Neural progenitor cell (in vitro differentiated cells): ENCODE results near the gene LPCAT4. TPM values are rescaled to one million over a fixed set of nuclear protein-coding genes. Genes with fewer than 3 reads are reported as not detected.
A peak's percentile ranks its signal among the peaks of the same experiment; 100 is the strongest.
"Not testable (repeated sequence)": the region's sequence is repeated elsewhere in the genome, so short reads cannot be mapped to it uniquely, and the experiment has no call there.

ENCODE experiments used
- DNase-seq: peaks from one replicate; pipeline ENCODE4 v3.0.0-alpha.2; 2016; ENCODE audit warnings: low spot score
- H2AFZ ChIP-seq: fragments of 200-600 bp; sonication (generic); replicated peaks from 2 replicates; pipeline ENCODE4 v1.6.1; 2016; ENCODE audit warnings: antibody characterized with exemption
- H3F3A ChIP-seq: fragments of 200-600 bp; sonication (generic); 2 replicates; pipeline ENCODE4 v1.6.1; 2016; ENCODE audit warnings: antibody characterized with exemption, low read depth
- H3K27ac ChIP-seq: fragments of 200-600 bp; sonication (generic); 2 replicates; pipeline ENCODE4 v1.5.1; 2016; ENCODE audit warnings: mild to moderate bottlenecking
- H3K27me3 ChIP-seq: fragments of 200-600 bp; sonication (generic); 2 replicates; pipeline ENCODE4 v1.6.1; 2016; ENCODE audit warnings: mild to moderate bottlenecking, moderate library complexity
- H3K36me3 ChIP-seq: fragments of 200-600 bp; sonication (generic); 2 replicates; pipeline ENCODE4 v1.5.1; 2016
- H3K4me1 ChIP-seq: fragments of 200-600 bp; sonication (generic); 2 replicates; pipeline ENCODE4 v1.6.1; 2016; ENCODE audit warnings: mixed run types
- H3K4me2 ChIP-seq: fragments of 200-600 bp; sonication (generic); 2 replicates; pipeline ENCODE4 v1.6.1; 2016
- H3K4me3 ChIP-seq: fragments of 200-600 bp; sonication (generic); 2 replicates; pipeline ENCODE4 v1.5.1; 2016
- H3K79me2 ChIP-seq: fragments of 200-600 bp; sonication (generic); 2 replicates; pipeline ENCODE4 v1.6.1; 2016; ENCODE audit warnings: low read depth
- H3K9ac ChIP-seq: fragments of 200-600 bp; sonication (generic); 2 replicates; pipeline ENCODE4 v1.6.1; 2016
- H3K9me3 ChIP-seq: fragments of 200-600 bp; sonication (generic); 2 replicates; pipeline ENCODE4 v1.5.1; 2016; ENCODE audit warnings: low read depth
- H4K20me1 ChIP-seq: fragments of 200-600 bp; sonication (generic); 2 replicates; pipeline ENCODE4 v1.6.1; 2016; ENCODE audit warnings: low read depth
- H3K27ac Mint-ChIP-seq: 3 replicates; pipeline ENCODE4 v1.8.0; 2021; ENCODE audit warnings: mixed read lengths
- H3K27me3 Mint-ChIP-seq: 2 replicates; pipeline ENCODE4 v1.8.0; 2022; ENCODE audit warnings: low read depth, mild to moderate bottlenecking, inconsistent platforms, moderate library complexity, mixed read lengths; ENCODE audit not compliant: insufficient read depth
- H3K36me3 Mint-ChIP-seq: 3 replicates; pipeline ENCODE4 v1.8.0; 2021; ENCODE audit warnings: mixed read lengths
- H3K4me1 Mint-ChIP-seq: 3 replicates; pipeline ENCODE4 v1.8.0; 2021; ENCODE audit warnings: mixed read lengths
- H3K4me3 Mint-ChIP-seq: 3 replicates; pipeline ENCODE4 v1.8.0; 2021; ENCODE audit warnings: mild to moderate bottlenecking, moderate library complexity, mixed read lengths
- H3K9me3 Mint-ChIP-seq: 3 replicates; pipeline ENCODE4 v1.8.0; 2020; ENCODE audit warnings: mixed read lengths
- EZH2 ChIP-seq: fragments of 200-600 bp; sonication (generic); IDR thresholded peaks from 2 replicates; pipeline ENCODE4 v1.6.1; 2017; ENCODE audit warnings: antibody characterized with exemption, mild to moderate bottlenecking, moderate library complexity
- EZH2phosphoT487 ChIP-seq: fragments of 200-600 bp; sonication (generic); IDR thresholded peaks from 2 replicates; pipeline ENCODE4 v1.6.1; 2017; ENCODE audit warnings: antibody characterized with exemption
- total RNA-seq: library from RNA; depleted of rRNA; stranded (reverse); fragments of >200 nt; gene quantifications from 2 replicates; pipeline ENCODE4 v1.2.3, GENCODE V29; 2015; ENCODE audit warnings: low replicate concordance
- TF ChIP-seq, protein P1 (sequence below): fragments of 200-600 bp; sonication (generic); IDR thresholded peaks from 2 replicates; pipeline ENCODE4 v1.5.1; 2017; ENCODE audit warnings: antibody characterized with exemption, mild to moderate bottlenecking

The LPCAT4 gene
- total RNA-seq, 1 donor from 2014 or later = 35.1 TPM

- Mint-ChIP-seq H3K27me3 (peaks cover 5% of the 10 kb centered on the region), H3K4me3 (no peak overlapping the region), H3K36me3 (no peaks in the 10 kb centered on the region), H3K9me3 (no peaks in the 10 kb centered on the region), H3K4me1 (no peaks in the 10 kb centered on the region), H3K27ac (no peak overlapping the region)
- Histone ChIP-seq H3K4me1 (no peaks in the 10 kb centered on the region), H3K4me2 (no peak overlapping the region), H2AFZ (no peak overlapping the region), H3K4me3 (no peak overlapping the region), H3K9me3 (no peaks in the 10 kb centered on the region), H3K36me3 (no peaks in the 10 kb centered on the region), H3K27me3 (no peaks in the 10 kb centered on the region), H4K20me1 (no peaks in the 10 kb centered on the region), H3F3A (peaks cover 8% of the 10 kb centered on the region), H3K79me2 (no peaks in the 10 kb centered on the region), H3K9ac (no peak overlapping the region), H3K27ac (no peak overlapping the region)
- no peak for DNase-seq
- no peak for TF ChIP-seq EZH2
- TF ChIP-seq EZH2phosphoT487 = no peak
- TF ChIP-seq, protein P1, sequence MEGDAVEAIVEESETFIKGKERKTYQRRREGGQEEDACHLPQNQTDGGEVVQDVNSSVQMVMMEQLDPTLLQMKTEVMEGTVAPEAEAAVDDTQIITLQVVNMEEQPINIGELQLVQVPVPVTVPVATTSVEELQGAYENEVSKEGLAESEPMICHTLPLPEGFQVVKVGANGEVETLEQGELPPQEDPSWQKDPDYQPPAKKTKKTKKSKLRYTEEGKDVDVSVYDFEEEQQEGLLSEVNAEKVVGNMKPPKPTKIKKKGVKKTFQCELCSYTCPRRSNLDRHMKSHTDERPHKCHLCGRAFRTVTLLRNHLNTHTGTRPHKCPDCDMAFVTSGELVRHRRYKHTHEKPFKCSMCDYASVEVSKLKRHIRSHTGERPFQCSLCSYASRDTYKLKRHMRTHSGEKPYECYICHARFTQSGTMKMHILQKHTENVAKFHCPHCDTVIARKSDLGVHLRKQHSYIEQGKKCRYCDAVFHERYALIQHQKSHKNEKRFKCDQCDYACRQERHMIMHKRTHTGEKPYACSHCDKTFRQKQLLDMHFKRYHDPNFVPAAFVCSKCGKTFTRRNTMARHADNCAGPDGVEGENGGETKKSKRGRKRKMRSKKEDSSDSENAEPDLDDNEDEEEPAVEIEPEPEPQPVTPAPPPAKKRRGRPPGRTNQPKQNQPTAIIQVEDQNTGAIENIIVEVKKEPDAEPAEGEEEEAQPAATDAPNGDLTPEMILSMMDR = no peak
Observed at GRCh38 chr15:34348735-34349300, 18.2 kb downstream of the LPCAT4 start.

GRCh38 chr15:34347951-34348638 lies 18.9 kb downstream of the LPCAT4 start:
- no peaks in the 10 kb centered on the region for H3K27me3 ChIP-seq
- H3K36me3 Mint-ChIP-seq = no peaks in the 10 kb centered on the region
- H3K4me2 ChIP-seq = no peak overlapping the region
- no peaks in the 10 kb centered on the region for H3K79me2 ChIP-seq
- no peak overlapping the region for H3K4me3 Mint-ChIP-seq
- TF ChIP-seq, protein P1 = no peak
- TF ChIP-seq EZH2 (no peak), EZH2phosphoT487 (no peak)
- no peaks in the 10 kb centered on the region for H3K36me3 ChIP-seq
- no peaks in the 10 kb centered on the region for H3K9me3 Mint-ChIP-seq
- no peaks in the 10 kb centered on the region for H3K9me3 ChIP-seq
- H4K20me1 ChIP-seq = no peaks in the 10 kb centered on the region
- H3K27ac ChIP-seq = no peak overlapping the region
- no peak for DNase-seq
- H2AFZ ChIP-seq = no peak overlapping the region
- H3F3A ChIP-seq = peaks cover 13% of the 10 kb centered on the region
- no peaks in the 10 kb centered on the region for H3K4me1 ChIP-seq
- H3K27ac Mint-ChIP-seq = no peak overlapping the region
- H3K27me3 Mint-ChIP-seq = peaks cover 5% of the 10 kb centered on the region
- no peaks in the 10 kb centered on the region for H3K4me1 Mint-ChIP-seq
- H3K9ac ChIP-seq = no peak overlapping the region
- H3K4me3 ChIP-seq = no peak overlapping the region

- Mint-ChIP-seq H3K4me1 (peaks cover 5% of the 10 kb centered on the region), H3K27ac (no peak within 1 kb of the TSS), H3K4me3 (no peak within 1 kb of the TSS), H3K36me3 (peaks cover 17% of the 10 kb centered on the region), H3K9me3 (no peaks in the 10 kb centered on the region), H3K27me3 (no peaks in the 10 kb centered on the region)
- peaks cover 24% of the 10 kb centered on the region for H3K79me2 ChIP-seq
- H4K20me1 ChIP-seq = peaks cover 4% of the 10 kb centered on the region
- peak within 1 kb of the TSS; percentile 82 for H3K4me3 ChIP-seq
- peaks cover 31% of the 10 kb centered on the region for H3F3A ChIP-seq
- TF ChIP-seq EZH2 = no peak
- TF ChIP-seq, protein P1 = peak; percentile 96
- peak; percentile 29 for TF ChIP-seq EZH2phosphoT487
- H3K27ac ChIP-seq = no peak within 1 kb of the TSS
- no peaks in the 10 kb centered on the region for H3K27me3 ChIP-seq
- no peaks in the 10 kb centered on the region for H3K9me3 ChIP-seq
- H2AFZ ChIP-seq = peak within 1 kb of the TSS; percentile 91
- peak within 1 kb of the TSS; percentile 53 for H3K9ac ChIP-seq
- peak within 1 kb of the TSS; percentile 80 for H3K4me2 ChIP-seq
- peaks cover 5% of the 10 kb centered on the region for H3K4me1 ChIP-seq
- peaks cover 14% of the 10 kb centered on the region for H3K36me3 ChIP-seq
- DNase-seq = peak; percentile 90
Observed at GRCh38 chr15:34342737-34343575, 24.0 kb downstream of the LPCAT4 start, which contains the start of the genes NOP10 and NUTM1. Gene NOP10, minus strand, starts transcription at chr15:34343136. Its CDS starts 63 bp downstream, at chr15:34343073. Gene NUTM1, plus strand, starts transcription at chr15:34343315. Its CDS starts 382 bp downstream, at chr15:34343697.

GRCh38 chr15:34342213-34342736 lies 24.7 kb downstream of the LPCAT4 start:
- not testable (repeated sequence) for H3K4me1 ChIP-seq, H3K4me3 Mint-ChIP-seq, H3K9me3 ChIP-seq, H3K27me3 Mint-ChIP-seq, H3K27ac ChIP-seq, DNase-seq, H3K27ac Mint-ChIP-seq, H3K27me3 ChIP-seq, H3K4me1 Mint-ChIP-seq, H4K20me1 ChIP-seq, H3K9me3 Mint-ChIP-seq
- peaks cover 14% of the 10 kb centered on the region for H3K36me3 ChIP-seq
- H2AFZ ChIP-seq = peak overlapping the region; percentile 91
- H3K36me3 Mint-ChIP-seq = peaks cover 17% of the 10 kb centered on the region
- H3K9ac ChIP-seq = peak overlapping the region; percentile 53
- H3K4me2 ChIP-seq = peak overlapping the region; percentile 80
- H3K4me3 ChIP-seq = peak overlapping the region; percentile 82
- H3K79me2 ChIP-seq = peaks cover 24% of the 10 kb centered on the region
- peaks cover 37% of the 10 kb centered on the region for H3F3A ChIP-seq
